HG02973 (cell line): ENCODE data around the gene ZNF326.
"Not testable (repeated sequence)": the region's sequence is repeated elsewhere in the genome, so short reads cannot be mapped to it uniquely, and the experiment has no call there.

ENCODE experiments used
- ATAC-seq: cut with Tn5 transposase; IDR thresholded peaks from one replicate; pipeline ENCODE4 v1.9.1; 2021; ENCODE audit warnings: moderate library complexity; ENCODE audit not compliant: unreplicated experiment

Gene ZNF326

DNA sequence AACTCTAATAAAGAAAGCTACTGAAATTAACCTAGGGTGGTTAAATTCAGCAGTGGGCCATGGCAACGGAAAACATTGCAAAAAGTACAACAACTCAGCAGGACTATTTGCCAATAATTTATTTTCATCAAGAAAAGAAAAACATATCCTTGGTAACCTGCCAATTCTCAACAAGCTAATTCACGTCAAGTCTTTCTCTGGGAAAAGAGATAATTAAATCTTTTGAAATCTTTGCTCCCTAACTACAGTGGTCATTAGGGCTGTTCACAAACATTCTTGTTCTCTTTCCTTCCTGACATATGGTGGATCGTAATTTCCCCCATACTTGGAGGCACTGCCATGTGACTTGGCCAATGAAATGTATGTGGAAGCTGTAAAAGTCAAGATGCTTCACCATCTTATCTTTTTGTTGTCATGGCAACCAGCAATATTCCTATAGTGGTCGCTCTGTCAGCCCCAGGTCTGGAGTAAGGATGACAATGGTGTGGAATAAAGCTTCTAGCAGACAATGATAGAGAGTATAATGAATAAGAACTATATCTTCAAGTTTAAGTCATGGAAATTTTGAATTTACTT, 29.6 kb upstream of the ZNF326 start:
- ATAC-seq: no peak

- ATAC-seq: no peak
Observed at GRCh38 chr1:89966656-89967055, 28.3 kb upstream of the ZNF326 start.

GRCh38 chr1:89971600-89971999, 23.3 kb upstream of the ZNF326 start:
- ATAC-seq: peak; percentile 55

GRCh38 chr1:89972024-89972423, 22.9 kb upstream of the ZNF326 start:
- no peak for ATAC-seq

GRCh38 chr1:89973471-89974127, 21.3 kb upstream of the ZNF326 start:
- ATAC-seq: no peak

DNA sequence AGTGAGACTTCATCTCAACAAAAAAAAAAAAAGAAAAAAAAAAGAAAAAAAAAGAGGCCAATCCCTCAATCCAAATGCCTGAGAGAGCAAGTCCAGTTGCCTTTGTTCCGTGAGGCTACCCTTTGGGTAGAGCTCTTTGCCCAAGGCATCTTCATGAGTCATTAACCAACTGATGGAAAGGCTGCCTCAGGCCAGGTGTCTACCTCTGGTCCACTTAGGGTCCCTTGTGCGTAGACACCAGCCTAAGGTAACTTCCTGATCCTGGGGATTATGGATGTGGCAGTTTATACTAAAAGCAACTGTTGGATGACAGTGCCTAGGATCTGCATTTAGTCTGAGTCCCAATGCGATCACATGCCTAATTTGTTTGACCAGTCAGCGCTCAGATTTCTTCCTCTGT, 20.7 kb upstream of the ZNF326 start:
- no peak for ATAC-seq

GRCh38 chr1:89974696-89975470, 20.0 kb upstream of the ZNF326 start:
- no peak for ATAC-seq

- no peak for ATAC-seq
Observed at GRCh38 chr1:89975540-89976125, 19.3 kb upstream of the ZNF326 start.

- no peak for ATAC-seq
Observed at GRCh38 chr1:89978755-89979154, 16.2 kb upstream of the ZNF326 start.

DNA sequence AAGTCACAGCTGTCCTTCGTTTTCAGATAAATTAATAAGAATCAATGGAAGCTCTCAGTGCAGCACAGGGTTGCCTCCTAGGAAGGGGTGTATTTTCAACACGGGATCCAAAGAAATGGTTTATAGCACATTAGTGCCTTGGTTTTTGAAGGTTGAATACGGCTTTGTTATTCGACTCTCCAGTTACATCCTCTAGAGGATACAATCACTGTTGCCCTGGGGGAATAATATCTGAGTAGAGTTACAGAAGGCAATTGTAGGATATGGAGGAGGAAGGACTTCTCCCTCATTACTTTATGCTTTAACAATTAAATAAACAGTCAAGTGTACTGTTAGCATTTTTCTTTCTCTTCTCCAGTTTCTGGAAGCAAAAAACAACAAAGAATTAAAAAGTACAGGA, 14.3 kb upstream of the ZNF326 start:
- no peak for ATAC-seq

DNA sequence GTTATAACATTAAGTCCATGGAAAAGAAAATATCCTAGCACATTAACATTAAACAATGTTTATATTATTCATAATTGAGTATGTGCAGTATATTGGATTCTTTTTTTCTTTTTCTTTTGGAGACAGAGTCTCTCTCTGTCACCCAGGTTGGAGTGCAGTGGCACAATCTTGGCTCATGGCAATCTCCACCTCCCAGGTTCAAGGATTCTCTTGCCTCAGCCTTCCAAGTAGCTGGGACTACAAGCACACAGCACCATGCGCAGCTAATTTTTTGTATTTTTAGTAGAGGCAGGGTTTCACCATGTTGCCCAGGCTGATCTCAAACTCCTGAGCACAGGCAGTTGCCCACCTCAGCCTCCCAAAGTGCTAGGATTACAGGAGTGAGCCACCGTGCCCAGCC, 12.1 kb upstream of the ZNF326 start:
- ATAC-seq: not testable (repeated sequence)

GRCh38 chr1:89984564-89985116, 10.3 kb upstream of the ZNF326 start:
- ATAC-seq: not testable (repeated sequence)

DNA sequence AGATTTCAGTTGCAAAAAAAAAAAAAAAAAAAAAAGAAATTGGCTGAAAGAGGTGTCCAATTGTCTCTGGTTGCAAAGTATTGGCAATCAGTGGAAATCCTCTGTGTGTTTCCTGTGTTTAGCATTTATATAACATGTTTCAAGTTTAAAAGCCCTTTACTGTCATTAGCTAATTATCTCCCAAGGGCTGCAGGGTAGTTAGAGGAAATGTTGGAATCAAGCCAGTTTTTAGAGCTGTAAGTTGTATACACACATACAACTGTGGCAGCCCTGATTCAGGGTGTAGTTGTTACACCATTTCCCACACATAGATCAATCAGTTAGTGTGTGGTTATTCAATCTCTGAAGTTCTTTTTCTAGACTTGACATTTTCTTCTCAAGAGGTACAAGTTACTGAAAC, 8.9 kb upstream of the ZNF326 start:
- ATAC-seq: no peak

DNA sequence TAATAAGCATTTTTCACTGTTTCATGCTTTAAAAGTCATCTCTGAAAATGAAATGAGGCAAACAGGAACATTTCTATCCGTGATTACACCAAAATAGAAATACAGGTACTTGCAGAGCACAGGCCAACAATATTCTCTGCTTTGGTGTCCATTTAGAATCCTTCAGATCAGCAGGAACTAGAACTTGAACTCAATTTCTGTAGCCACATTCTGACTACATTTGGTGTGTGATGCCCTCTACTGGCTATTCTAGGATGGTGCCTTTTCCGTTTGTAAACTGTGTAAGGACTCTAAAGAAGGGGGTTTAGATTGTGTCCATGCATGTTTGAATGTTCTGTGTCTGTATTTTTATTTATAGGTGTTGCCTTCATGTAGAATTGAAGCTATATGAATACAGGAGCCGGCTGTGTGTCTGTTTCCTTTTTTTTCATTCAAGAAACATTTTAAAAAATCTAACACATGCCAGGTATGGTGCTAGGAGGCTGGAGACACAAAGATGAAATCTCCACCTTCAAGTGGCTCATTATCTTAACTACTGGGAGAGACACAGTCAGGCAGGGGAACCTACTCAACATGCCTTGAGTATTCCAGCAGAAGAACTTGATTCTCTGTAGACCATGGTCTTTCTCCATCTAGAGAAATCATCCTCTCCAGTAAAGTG, 7.6 kb upstream of the ZNF326 start:
- ATAC-seq: peak; percentile 73

DNA sequence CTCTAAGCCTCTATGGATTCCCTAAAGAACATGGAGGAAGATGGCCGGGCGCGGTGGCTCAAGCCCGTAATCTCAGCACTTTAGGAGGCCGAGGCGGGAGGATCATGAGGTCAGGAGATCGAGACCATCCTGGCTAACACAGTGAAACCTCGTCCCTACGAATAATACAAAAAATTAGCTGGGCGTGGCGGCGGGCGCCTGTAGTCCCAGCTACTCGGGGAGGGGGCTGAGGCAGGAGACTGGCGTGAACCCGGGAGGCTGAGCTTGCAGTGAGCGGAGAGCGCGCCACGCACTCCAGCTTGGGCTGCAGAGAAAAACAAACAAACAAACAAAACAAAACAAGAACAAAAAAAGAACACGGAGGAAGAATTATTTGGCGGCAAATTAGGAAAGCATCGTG, 5.8 kb upstream of the ZNF326 start:
- no peak for ATAC-seq

DNA sequence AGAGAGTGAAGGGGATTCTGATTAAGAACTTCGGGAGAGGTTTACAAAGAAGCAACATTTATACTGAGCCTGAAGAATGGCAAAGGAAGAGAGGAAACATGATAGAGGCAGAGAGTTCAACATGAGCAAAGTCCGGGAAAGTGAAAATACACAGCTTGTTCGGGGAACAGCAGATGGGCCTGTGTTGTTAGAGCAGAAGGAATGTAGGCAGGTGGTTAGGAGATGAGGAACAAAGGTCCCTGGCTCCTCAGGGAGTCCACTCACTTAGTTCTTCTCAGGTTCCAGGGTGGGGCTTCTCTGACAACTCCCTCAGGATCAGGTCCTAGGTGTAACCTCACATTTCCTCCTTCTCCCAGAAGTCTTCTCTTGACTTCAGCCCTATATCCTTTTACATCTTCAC, 5.1 kb upstream of the ZNF326 start:
- no peak for ATAC-seq

- ATAC-seq: no peak
Observed at GRCh38 chr1:89990976-89991831, 3.7 kb upstream of the ZNF326 start.

DNA sequence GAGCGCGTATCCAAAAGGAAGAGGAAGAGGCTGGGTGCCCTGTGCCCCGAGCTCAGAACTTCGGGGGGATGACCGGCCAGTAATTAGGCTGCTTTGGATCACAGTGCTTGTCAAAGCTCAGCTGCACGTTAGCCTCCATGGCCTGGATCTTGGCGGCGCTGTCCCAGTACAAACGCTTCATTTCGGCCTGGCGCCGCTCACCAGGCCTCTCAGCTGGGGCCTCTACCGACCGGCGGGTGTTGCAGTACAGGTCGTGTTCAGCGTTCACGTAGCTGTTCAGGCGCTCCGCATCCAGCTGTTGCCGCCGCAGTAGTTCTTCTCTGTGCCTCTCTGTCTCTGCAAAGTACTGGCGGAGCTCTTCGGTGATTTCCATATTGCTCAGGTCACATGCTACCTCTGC, 1.4 kb upstream of the ZNF326 start:
- no peak for ATAC-seq

DNA sequence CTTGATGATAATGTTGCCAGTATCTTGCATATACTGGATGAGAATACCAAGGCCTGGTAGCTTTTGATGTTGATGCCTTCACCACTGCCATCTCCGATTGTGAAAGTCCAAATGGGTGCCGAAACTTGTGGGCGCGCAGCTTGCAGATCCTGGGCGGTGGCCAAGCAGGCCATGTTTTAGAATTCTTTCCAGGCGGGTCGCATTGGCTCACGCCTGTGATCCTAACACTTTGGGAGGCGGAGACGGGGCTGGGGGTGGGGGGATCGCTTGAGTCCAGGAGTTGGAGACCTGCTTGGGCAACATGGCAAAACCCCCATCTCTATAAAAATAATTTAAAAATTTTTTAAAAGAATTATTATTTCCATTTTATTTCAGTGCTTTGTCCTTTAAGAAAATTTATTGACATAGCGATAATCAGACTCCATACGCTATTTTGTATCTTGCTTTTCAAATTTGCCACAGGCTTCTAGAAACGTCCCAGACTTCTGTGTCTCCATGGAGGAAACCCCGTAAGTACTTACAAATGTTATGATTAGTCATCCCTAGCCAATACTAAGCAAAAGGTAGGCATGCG, 592 bp upstream of the ZNF326 start:
- ATAC-seq: no peak
